Pons (tissue), 1 donor: Measurements from ENCODE around the gene CCR1.
A peak's percentile ranks its signal among the peaks of the same experiment; 100 is the strongest.

Experiments used
- DNase-seq: peaks from one replicate; pipeline ENCODE4 v3.0.0-alpha.2; 2016; ENCODE audit warnings: low spot score

Gene CCR1

GRCh38 chr3:46208167-46208704 is at the start of gene CCR1:
TSS of gene CCR1 (minus strand) at chr3:46208313. CDS start at chr3:46204313, 4,000 bp downstream.
- peak; percentile 89 for DNase-seq

GRCh38 chr3:46252980-46253379 is 44.9 kb upstream of the CCR1 start:
- no peak for DNase-seq

GRCh38 chr3:46245146-46245545 is 37.0 kb upstream of the CCR1 start:
- peak; percentile 9 for DNase-seq

- no peak for DNase-seq
Observed at GRCh38 chr3:46243560-46243959, 35.4 kb upstream of the CCR1 start.

GRCh38 chr3:46242120-46242519 is 34.0 kb upstream of the CCR1 start, which contains the start of gene CCR3:
TSS of gene CCR3 (plus strand) at chr3:46242460. CDS start at chr3:46265159, 22,699 bp downstream.
- DNase-seq: no peak

GRCh38 chr3:46239952-46240351 is 31.8 kb upstream of the CCR1 start:
- no peak for DNase-seq

GRCh38 chr3:46239301-46239938 is 31.3 kb upstream of the CCR1 start:
- DNase-seq: no peak

GRCh38 chr3:46238386-46238785 is 30.3 kb upstream of the CCR1 start:
- no peak for DNase-seq

GRCh38 chr3:46236294-46237054 is 28.4 kb upstream of the CCR1 start:
- no peak for DNase-seq

GRCh38 chr3:46235425-46235824 is 27.3 kb upstream of the CCR1 start:
- DNase-seq: no peak

GRCh38 chr3:46233194-46233593 is 25.1 kb upstream of the CCR1 start:
- DNase-seq: no peak

GRCh38 chr3:46231323-46231722 is 23.2 kb upstream of the CCR1 start:
- DNase-seq: no peak

- DNase-seq: no peak
Observed at GRCh38 chr3:46228260-46229242, 20.4 kb upstream of the CCR1 start.

GRCh38 chr3:46222435-46223161 is 14.5 kb upstream of the CCR1 start:
- DNase-seq: peak; percentile 60

- no peak for DNase-seq
Observed at GRCh38 chr3:46221938-46222337, 13.8 kb upstream of the CCR1 start.

- no peak for DNase-seq
Observed at GRCh38 chr3:46221391-46221790, 13.3 kb upstream of the CCR1 start.

- no peak for DNase-seq
Observed at GRCh38 chr3:46218196-46218709, 10.1 kb upstream of the CCR1 start.

- no peak for DNase-seq
Observed at GRCh38 chr3:46215810-46216414, 7.8 kb upstream of the CCR1 start.

GRCh38 chr3:46214751-46215352 is 6.7 kb upstream of the CCR1 start:
- no peak for DNase-seq

GRCh38 chr3:46213201-46213600 is 5.1 kb upstream of the CCR1 start:
- DNase-seq: peak; percentile 69
